ENCODE results near the gene RNF8.

DNA sequence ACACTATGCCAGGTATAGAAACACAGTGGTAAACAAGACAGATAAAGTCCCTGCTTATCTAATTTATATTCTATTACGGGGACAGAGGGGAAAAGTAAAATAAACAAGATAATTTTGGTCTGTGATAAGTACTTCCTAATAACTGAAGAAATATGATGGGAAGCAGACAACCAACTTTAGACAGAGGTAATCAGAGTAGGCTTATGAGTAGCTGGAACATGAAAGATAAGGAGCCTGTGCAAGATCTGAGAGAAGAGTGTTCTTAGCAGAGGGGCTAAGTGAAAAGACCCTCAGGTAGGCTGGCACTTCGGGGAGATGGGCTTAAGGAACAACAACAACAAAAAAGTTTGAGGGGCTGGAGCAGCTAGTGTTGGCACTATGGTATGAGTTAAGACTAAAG is 4.1 kb downstream of the RNF8 start:
- TF ChIP-seq POLR2A (IDR thresholded peaks at IDR 0.05), result no peak
- TF ChIP-seq CTCF (IDR thresholded peaks at IDR 0.05), result no peak
- no peak for TF ChIP-seq POLR2AphosphoS5 (IDR thresholded peaks at IDR 0.05)

Measured in transverse colon (tissue), 4 donors.